CD4-positive, CD25-positive, alpha-beta regulatory T cell (primary cell): ENCODE results near the gene CD46. TPM values are rescaled to one million over a fixed set of nuclear protein-coding genes. Genes with fewer than 3 reads are reported as not detected.
"Not testable (repeated sequence)": the region's sequence is repeated elsewhere in the genome, so short reads cannot be mapped to it uniquely, and the experiment has no call there.

Source experiments
- ATAC-seq, 2 donors: fragments of 150-1000 bp; cut with Tn5 transposase; one replicate each; pipeline ENCODE4 v1.10.0; 2021; ENCODE audit warnings: low read depth in 2 of 2, moderate number of reproducible peaks in 2 of 2, moderate library complexity in 1 of 2
- DNase-seq, 3 donors: peaks; one replicate each; pipeline versions ENCODE4 v3.0.0 to v3.0.0-alpha.2; 2012 to 2022; ENCODE audit warnings: mixed read lengths in 1 of 3
- H3K27ac ChIP-seq: one replicate; pipeline ENCODE4 v1.7.0; 2013; ENCODE audit warnings: mild to moderate bottlenecking, low read length; ENCODE audit not compliant: insufficient read depth, poor library complexity, severe bottlenecking
- H3K27me3 ChIP-seq: one replicate; pipeline ENCODE4 v1.7.0; 2013; ENCODE audit warnings: low read length; ENCODE audit not compliant: control insufficient read depth, insufficient read depth
- H3K36me3 ChIP-seq: one replicate; pipeline ENCODE4 v1.7.0; 2013; ENCODE audit warnings: mild to moderate bottlenecking, low read length, moderate library complexity; ENCODE audit not compliant: control insufficient read depth, insufficient read depth
- H3K4me1 ChIP-seq: 2 replicates; pipeline ENCODE4 v1.7.0; 2013; ENCODE audit warnings: mild to moderate bottlenecking, low read length; ENCODE audit not compliant: insufficient read depth, control insufficient read depth, poor library complexity, severe bottlenecking
- H3K4me3 ChIP-seq: one replicate; pipeline ENCODE4 v1.7.0; 2013; ENCODE audit warnings: low read depth, mild to moderate bottlenecking, low read length, moderate library complexity
- H3K9me3 ChIP-seq, 2 experiments: 1 replicate in 1 of 2; 2 replicates in 1 of 2; pipeline ENCODE4 v1.7.0; 2013; ENCODE audit warnings: low read length in 2 of 2, mild to moderate bottlenecking in 1 of 2, moderate library complexity in 1 of 2; ENCODE audit not compliant: control insufficient read depth in 2 of 2
- H3K27ac Mint-ChIP-seq, 3 donors: one replicate each; pipeline ENCODE4 v1.8.0; 2020 to 2022; ENCODE audit warnings: mild to moderate bottlenecking in 3 of 3, mixed read lengths in 3 of 3, moderate library complexity in 2 of 3
- H3K27me3 Mint-ChIP-seq: one replicate; pipeline ENCODE4 v1.8.0; 2022; ENCODE audit warnings: mild to moderate bottlenecking, mixed read lengths
- H3K36me3 Mint-ChIP-seq: one replicate; pipeline ENCODE4 v1.8.0; 2020; ENCODE audit warnings: mixed read lengths
- H3K4me1 Mint-ChIP-seq, 4 donors: one replicate each; pipeline ENCODE4 v1.8.0; 2020 to 2022; ENCODE audit warnings: mixed read lengths in 4 of 4, mild to moderate bottlenecking in 1 of 4
- H3K4me3 Mint-ChIP-seq, 4 donors: one replicate each; pipeline ENCODE4 v1.8.0; 2020 to 2022; ENCODE audit warnings: mild to moderate bottlenecking in 4 of 4, mixed read lengths in 4 of 4, moderate library complexity in 3 of 4
- H3K9me3 Mint-ChIP-seq, 7 donors: one replicate each; pipeline ENCODE4 v1.8.0; 2020 to 2022; ENCODE audit warnings: mixed read lengths in 7 of 7, mild to moderate bottlenecking in 3 of 7, moderate library complexity in 2 of 7
- polyA plus RNA-seq, 4 donors: library from polyadenylated mRNA; unstranded; fragments of 300-500 nt; fragmentation: Illumina TruSeq; gene quantifications; one replicate each; pipeline ENCODE4 v1.2.3, GENCODE V29; 2021
- total RNA-seq: library from RNA; stranded (reverse); gene quantifications from one replicate; pipeline ENCODE4 v1.2.3, GENCODE V29; 2022

Gene CD46
- total RNA-seq: 123 TPM
- 100 to 1,000 TPM; 117 to 159 (median 149) TPM for polyA plus RNA-seq

DNA sequence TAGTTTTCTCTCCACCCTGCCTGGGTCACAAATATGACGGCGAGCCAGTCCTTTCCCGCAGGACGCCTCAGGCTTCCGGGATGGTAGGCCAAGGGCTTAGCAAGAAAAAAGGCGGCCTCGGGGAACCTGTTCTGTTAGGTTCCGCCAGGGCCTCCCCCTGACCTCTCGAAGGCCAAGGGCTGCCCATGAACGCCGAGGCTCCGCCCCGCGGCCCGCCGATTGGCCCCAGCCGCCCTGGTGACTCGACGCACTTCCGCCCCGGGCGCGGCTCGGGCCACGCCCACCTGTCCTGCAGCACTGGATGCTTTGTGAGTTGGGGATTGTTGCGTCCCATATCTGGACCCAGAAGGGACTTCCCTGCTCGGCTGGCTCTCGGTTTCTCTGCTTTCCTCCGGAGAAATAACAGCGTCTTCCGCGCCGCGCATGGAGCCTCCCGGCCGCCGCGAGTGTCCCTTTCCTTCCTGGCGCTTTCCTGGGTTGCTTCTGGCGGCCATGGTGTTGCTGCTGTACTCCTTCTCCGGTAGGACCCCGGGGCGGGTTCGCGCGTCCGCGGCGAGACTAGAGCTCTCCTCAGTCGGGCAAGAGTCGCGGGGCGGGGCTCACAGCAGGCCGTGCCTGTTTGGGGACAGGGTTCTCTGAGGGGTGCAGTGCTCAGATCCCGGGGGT is at the start of gene CD46:
Gene CD46 (plus strand): TSS at position 265 of the 666 bp plus-strand sequence. CDS start 159 bp downstream, at position 424.
- no peaks in the 10 kb centered on the region for H3K9me3 ChIP-seq
- ATAC-seq (peak; percentile 99), DNase-seq (peak; percentile 91 to 97 (median 92))
- H3K36me3 ChIP-seq: peaks cover under 1% of the 10 kb centered on the region
- peak within 1 kb of the TSS; percentile 85 for H3K27ac ChIP-seq
- H3K27me3 Mint-ChIP-seq: peaks cover 4% of the 10 kb centered on the region
- no peaks in the 10 kb centered on the region for H3K27me3 ChIP-seq
- H3K36me3 Mint-ChIP-seq: peaks cover 11% of the 10 kb centered on the region
- peaks cover 50% of the 10 kb centered on the region for H3K4me1 ChIP-seq
- peak within 1 kb of the TSS; percentile 98 to 99 (median 99) for H3K27ac Mint-ChIP-seq
- H3K4me1 Mint-ChIP-seq: peaks cover 42 to 81% (median 65%) of the 10 kb centered on the region in 4 donors
- peaks cover 0 to 1% (median 0%) of the 10 kb centered on the region in 7 donors for H3K9me3 Mint-ChIP-seq
- H3K4me3 ChIP-seq: peak within 1 kb of the TSS; percentile 85
- H3K4me3 Mint-ChIP-seq: peak within 1 kb of the TSS; percentile 97 to 100 (median 99)

DNA sequence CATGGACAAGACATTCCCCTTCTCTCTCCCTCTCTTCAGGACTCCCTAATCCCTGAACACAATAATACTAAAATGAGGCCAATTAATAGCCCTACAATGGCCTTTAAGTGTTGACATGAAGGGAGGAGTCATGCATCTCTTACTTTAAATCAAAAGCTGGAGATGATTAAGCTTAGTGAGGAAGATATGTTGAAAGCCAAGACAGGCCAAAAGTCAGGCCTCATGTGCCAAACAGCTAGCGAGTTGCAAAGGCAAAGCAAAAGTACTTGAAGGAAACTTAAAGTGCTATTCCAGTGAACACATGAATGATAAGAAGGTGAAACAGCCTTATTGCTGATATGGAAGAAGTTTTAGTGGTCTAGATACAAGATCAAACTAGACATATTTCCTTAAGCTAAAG is 49.5 kb upstream of the CD46 start:
- no peaks in the 10 kb centered on the region for H3K9me3 Mint-ChIP-seq
- H3K27me3 ChIP-seq: no peaks in the 10 kb centered on the region
- no peak overlapping the region for H3K27ac ChIP-seq
- ATAC-seq: no peak
- DNase-seq: no peak
- peaks cover 8% of the 10 kb centered on the region for H3K27me3 Mint-ChIP-seq
- no peak overlapping the region for H3K4me3 Mint-ChIP-seq
- no peaks in the 10 kb centered on the region for H3K36me3 ChIP-seq
- no peaks in the 10 kb centered on the region for H3K4me1 Mint-ChIP-seq
- no peak overlapping the region for H3K27ac Mint-ChIP-seq
- H3K36me3 Mint-ChIP-seq: no peaks in the 10 kb centered on the region
- no peaks in the 10 kb centered on the region for H3K9me3 ChIP-seq
- H3K4me1 ChIP-seq: no peaks in the 10 kb centered on the region
- no peak overlapping the region for H3K4me3 ChIP-seq

- no peaks in the 10 kb centered on the region for H3K36me3 Mint-ChIP-seq
- no peak overlapping the region for H3K4me3 Mint-ChIP-seq
- peaks cover 12% of the 10 kb centered on the region for H3K27me3 Mint-ChIP-seq
- DNase-seq (no peak), ATAC-seq (no peak)
- no peaks in the 10 kb centered on the region for H3K4me1 Mint-ChIP-seq
- H3K27ac Mint-ChIP-seq: no peak overlapping the region
- H3K4me1 ChIP-seq: no peaks in the 10 kb centered on the region
- H3K27me3 ChIP-seq: no peaks in the 10 kb centered on the region
- H3K9me3 ChIP-seq: no peaks in the 10 kb centered on the region
- H3K9me3 Mint-ChIP-seq: no peaks in the 10 kb centered on the region
- H3K4me3 ChIP-seq: no peak overlapping the region
- H3K36me3 ChIP-seq: no peaks in the 10 kb centered on the region
- no peak overlapping the region for H3K27ac ChIP-seq
Measured at GRCh38 chr1:207703712-207704111, 48.1 kb upstream of the CD46 start.

GRCh38 chr1:207708004-207708403 is 43.9 kb upstream of the CD46 start:
- H3K9me3 ChIP-seq, H3K9me3 Mint-ChIP-seq, DNase-seq: not testable (repeated sequence)

GRCh38 chr1:207711285-207711684 is 40.6 kb upstream of the CD46 start:
- H3K27me3 Mint-ChIP-seq: peaks cover 13% of the 10 kb centered on the region
- Histone ChIP-seq H3K27ac (no peak overlapping the region), H3K4me1 (no peaks in the 10 kb centered on the region), H3K27me3 (no peaks in the 10 kb centered on the region), H3K9me3 (no peaks in the 10 kb centered on the region), H3K36me3 (no peaks in the 10 kb centered on the region), H3K4me3 (no peak overlapping the region)
- H3K4me1 Mint-ChIP-seq: no peaks in the 10 kb centered on the region
- peak in 1 of 3 donors; percentile 35 for DNase-seq
- H3K27ac Mint-ChIP-seq: peak overlapping the region in 1 of 3 donors; percentile 18
- no peak for ATAC-seq
- no peaks in the 10 kb centered on the region for H3K36me3 Mint-ChIP-seq
- H3K9me3 Mint-ChIP-seq: peaks cover 0 to 1% (median 0%) of the 10 kb centered on the region in 7 donors
- H3K4me3 Mint-ChIP-seq: no peak overlapping the region

More at GRCh38 chr1:207708004-207708403, 43.9 kb upstream of the CD46 start:
- not testable (repeated sequence) for ATAC-seq, H3K27ac Mint-ChIP-seq, H3K36me3 ChIP-seq, H3K4me1 Mint-ChIP-seq, H3K36me3 Mint-ChIP-seq, H3K4me1 ChIP-seq, H3K27me3 ChIP-seq, H3K27ac ChIP-seq, H3K4me3 Mint-ChIP-seq, H3K4me3 ChIP-seq
- peaks cover 17% of the 10 kb centered on the region for H3K27me3 Mint-ChIP-seq

DNA sequence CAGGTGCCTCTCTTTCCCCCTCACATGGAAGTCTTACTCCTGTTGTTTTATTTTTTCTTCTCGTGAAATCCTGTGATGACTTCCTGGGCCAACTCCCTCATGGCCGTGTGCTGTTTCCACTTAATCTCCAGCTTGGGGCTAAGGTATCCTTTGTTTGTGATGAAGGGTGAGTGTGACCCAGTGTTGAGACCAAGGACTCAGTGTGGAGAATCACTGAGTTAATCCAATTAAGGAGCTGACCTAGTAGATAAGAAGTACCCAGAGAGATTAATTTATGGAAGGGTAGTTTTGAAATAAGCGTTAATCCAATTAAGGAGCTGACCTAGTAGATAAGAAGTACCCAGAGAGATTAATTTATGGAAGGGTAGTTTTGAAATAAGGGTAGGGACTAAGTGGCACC is 39.2 kb upstream of the CD46 start:
- not testable (repeated sequence) for H3K4me3 ChIP-seq, H3K27ac Mint-ChIP-seq, H3K36me3 Mint-ChIP-seq, H3K27me3 ChIP-seq, ATAC-seq, H3K4me1 Mint-ChIP-seq, H3K9me3 Mint-ChIP-seq, H3K27ac ChIP-seq, H3K4me1 ChIP-seq, DNase-seq, H3K36me3 ChIP-seq, H3K4me3 Mint-ChIP-seq, H3K9me3 ChIP-seq
- peaks cover 13% of the 10 kb centered on the region for H3K27me3 Mint-ChIP-seq

DNA sequence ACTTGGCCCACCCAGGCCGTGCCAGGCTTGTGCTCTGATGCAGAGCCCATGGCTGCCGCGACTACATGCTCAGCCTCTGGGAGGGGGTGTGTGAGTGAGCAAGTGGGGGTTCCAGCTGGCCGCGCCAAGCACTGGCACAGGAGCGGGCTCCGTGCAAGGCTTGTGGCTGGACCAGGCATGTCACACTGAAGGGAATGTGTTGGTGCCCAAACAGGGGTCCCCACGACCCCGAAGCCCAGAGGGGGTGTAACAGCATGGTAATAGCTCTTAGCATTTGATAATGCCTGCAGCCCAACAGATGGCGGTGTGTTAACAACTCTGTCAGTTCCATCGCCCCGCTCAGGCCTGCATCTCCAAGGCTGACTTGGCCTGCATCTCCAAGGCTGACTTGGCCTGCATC is 38.3 kb upstream of the CD46 start:
- ATAC-seq (no peak), DNase-seq (peak in 1 of 3 donors; percentile 24)
- Histone ChIP-seq H3K36me3 (no peaks in the 10 kb centered on the region), H3K27me3 (no peaks in the 10 kb centered on the region), H3K4me1 (no peaks in the 10 kb centered on the region), H3K27ac (no peak overlapping the region), H3K4me3 (no peak overlapping the region), H3K9me3 (no peaks in the 10 kb centered on the region)
- no peak overlapping the region for H3K4me3 Mint-ChIP-seq
- H3K36me3 Mint-ChIP-seq: no peaks in the 10 kb centered on the region
- no peaks in the 10 kb centered on the region for H3K4me1 Mint-ChIP-seq
- no peak overlapping the region for H3K27ac Mint-ChIP-seq
- peaks cover 0 to 1% (median 0%) of the 10 kb centered on the region in 7 donors for H3K9me3 Mint-ChIP-seq
- H3K27me3 Mint-ChIP-seq: peaks cover 11% of the 10 kb centered on the region

DNA sequence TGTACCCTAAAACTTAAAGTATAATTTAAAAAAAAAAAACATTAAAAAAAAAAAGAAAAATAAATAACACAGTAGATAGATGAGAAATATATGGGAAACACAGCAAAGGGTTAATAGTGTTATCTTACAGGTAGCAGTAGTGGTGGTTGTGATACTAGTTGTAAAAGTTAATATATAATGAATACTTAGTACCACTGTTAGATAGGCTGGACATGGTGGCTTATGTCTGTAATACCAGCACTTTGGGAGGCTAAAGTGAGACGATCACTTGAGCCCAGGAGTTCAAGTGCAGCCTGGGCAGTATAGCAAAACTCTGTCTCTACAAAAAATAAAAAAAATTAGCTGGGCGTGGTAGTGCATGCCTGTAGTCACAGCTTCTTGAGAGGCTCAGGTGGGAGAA is 32.6 kb upstream of the CD46 start:
- no peak overlapping the region for H3K27ac Mint-ChIP-seq
- H3K36me3 ChIP-seq: no peaks in the 10 kb centered on the region
- peaks cover 8% of the 10 kb centered on the region for H3K27me3 Mint-ChIP-seq
- H3K4me3 ChIP-seq: no peak overlapping the region
- H3K4me3 Mint-ChIP-seq: no peak overlapping the region
- no peaks in the 10 kb centered on the region for H3K4me1 ChIP-seq
- ATAC-seq (no peak), DNase-seq (no peak)
- H3K4me1 Mint-ChIP-seq: no peaks in the 10 kb centered on the region
- H3K9me3 ChIP-seq: no peaks in the 10 kb centered on the region
- H3K9me3 Mint-ChIP-seq: peaks cover 0 to 3% (median 0%) of the 10 kb centered on the region in 7 donors
- H3K36me3 Mint-ChIP-seq: no peaks in the 10 kb centered on the region
- peaks cover 2% of the 10 kb centered on the region for H3K27me3 ChIP-seq
- H3K27ac ChIP-seq: no peak overlapping the region
